Neural cell (in vitro differentiated cells): ENCODE data around the gene GRN. TPM values are rescaled to one million over a fixed set of nuclear protein-coding genes. Genes with fewer than 3 reads are reported as not detected.

Experiments
- H2AFZ ChIP-seq: fragments of 200-600, 300-800 bp; sonication (generic), shearing (Covaris generic); 2 replicates; pipeline ENCODE4 v1.6.0; 2014; ENCODE audit warnings: low read depth, mild to moderate bottlenecking, antibody characterized with exemption, low read length, moderate library complexity
- H3F3A ChIP-seq: fragments of 200-600 bp; shearing (Covaris generic); 2 replicates; pipeline ENCODE4 v1.6.1; 2016; ENCODE audit warnings: mild to moderate bottlenecking, moderate library complexity, mixed read lengths, antibody characterized with exemption, low read length; ENCODE audit not compliant: insufficient read depth, poor library complexity, severe bottlenecking
- H3K27ac ChIP-seq: fragments of 200-600, 300-800 bp; sonication (generic), shearing (Covaris generic); 2 replicates; pipeline ENCODE4 v1.5.1; 2014; ENCODE audit warnings: mild to moderate bottlenecking, low read length, moderate library complexity
- H3K27me3 ChIP-seq: fragments of 300-800, 200-600 bp; sonication (generic), shearing (Covaris generic); 2 replicates; pipeline ENCODE4 v1.6.0; 2014; ENCODE audit warnings: mild to moderate bottlenecking, low read depth, low read length, moderate library complexity; ENCODE audit not compliant: insufficient read depth
- H3K36me3 ChIP-seq: fragments of 300-800, 200-600 bp; sonication (generic), shearing (Covaris generic); 2 replicates; pipeline ENCODE4 v1.5.1; 2014; ENCODE audit warnings: mild to moderate bottlenecking, antibody characterized with exemption, low read length, moderate library complexity; ENCODE audit not compliant: insufficient read depth
- H3K4me2 ChIP-seq: fragments of 300-800, 200-600 bp; sonication (generic), shearing (Covaris generic); 2 replicates; pipeline ENCODE4 v1.6.0; 2014; ENCODE audit warnings: mild to moderate bottlenecking, low read length
- H3K4me3 ChIP-seq: fragments of 300-800, 200-600 bp; sonication (generic), shearing (Covaris generic); 2 replicates; pipeline ENCODE4 v1.5.1; 2014; ENCODE audit warnings: mild to moderate bottlenecking, low read length, moderate library complexity
- H3K79me2 ChIP-seq: fragments of 200-600 bp; shearing (Covaris generic); replicated peaks from 2 replicates; pipeline ENCODE4 v1.6.0; 2014; ENCODE audit warnings: mild to moderate bottlenecking, low read length, moderate library complexity; ENCODE audit not compliant: insufficient read depth
- H3K9ac ChIP-seq: fragments of 300-800, 200-600 bp; sonication (generic), shearing (Covaris generic); 2 replicates; pipeline ENCODE4 v1.6.1; 2016; ENCODE audit warnings: mild to moderate bottlenecking, low read length, mixed read lengths
- H3K9me2 ChIP-seq: fragments of 200-600 bp; shearing (Covaris generic); 2 replicates; pipeline ENCODE4 v1.6.1; 2016; ENCODE audit warnings: mild to moderate bottlenecking, low read length, mixed read lengths; ENCODE audit not compliant: insufficient read depth
- H3K9me3 ChIP-seq: fragments of 200-600, 300-800 bp; sonication (generic), shearing (Covaris generic); 2 replicates; pipeline ENCODE4 v1.6.1; 2016; ENCODE audit warnings: mild to moderate bottlenecking, mixed run types, low read length, moderate library complexity, mixed read lengths
- H4K20me1 ChIP-seq: fragments of 200-600 bp; shearing (Covaris generic); 2 replicates; pipeline ENCODE4 v1.6.1; 2016; ENCODE audit warnings: mild to moderate bottlenecking, mixed run types; ENCODE audit not compliant: insufficient read depth
- EP300 ChIP-seq: fragments of 450-650 bp; conservative IDR thresholded peaks from 2 replicates; pipeline ENCODE4 v1.6.1; 2014; ENCODE audit warnings: antibody characterized with exemption, mild to moderate bottlenecking, moderate library complexity; ENCODE audit not compliant: poor library complexity, severe bottlenecking
- EZH2 ChIP-seq: fragments of 200-600, 300-800 bp; shearing (Covaris generic), sonication (generic); IDR thresholded peaks from 2 replicates; pipeline ENCODE4 v1.6.1; 2014; ENCODE audit warnings: antibody characterized with exemption, low read length, borderline replicate concordance, mild to moderate bottlenecking; ENCODE audit not compliant: insufficient read depth, poor library complexity, severe bottlenecking
- MXI1 ChIP-seq: fragments of 450-650 bp; conservative IDR thresholded peaks from 2 replicates; pipeline ENCODE4 v1.6.1; 2014; ENCODE audit warnings: antibody characterized with exemption, mild to moderate bottlenecking; ENCODE audit not compliant: poor library complexity, severe bottlenecking
- POLR2AphosphoS5 ChIP-seq: IDR thresholded peaks from 2 replicates; pipeline ENCODE4 v1.6.1; 2012
- SMC3 ChIP-seq: fragments of 450-650 bp; conservative IDR thresholded peaks from 2 replicates; pipeline ENCODE4 v1.6.1; 2014; ENCODE audit warnings: antibody characterized with exemption, mild to moderate bottlenecking, moderate library complexity; ENCODE audit not compliant: poor library complexity
- TAF1 ChIP-seq: IDR thresholded peaks from 2 replicates; pipeline ENCODE4 v1.6.1; 2012; ENCODE audit warnings: low read depth
- polyA plus RNA-seq: library from polyadenylated mRNA; depleted of rRNA; stranded (reverse); fragments of >200 nt; gene quantifications from 2 replicates; pipeline ENCODE4 v1.2.3, GENCODE V29; 2014
- TF ChIP-seq, protein P1 (sequence below): IDR thresholded peaks from 2 replicates; pipeline ENCODE4 v1.6.1; 2012; ENCODE audit warnings: borderline replicate concordance

The GRN gene
- polyA plus RNA-seq, 1 donor from 2014 or later: 21.8 TPM

DNA sequence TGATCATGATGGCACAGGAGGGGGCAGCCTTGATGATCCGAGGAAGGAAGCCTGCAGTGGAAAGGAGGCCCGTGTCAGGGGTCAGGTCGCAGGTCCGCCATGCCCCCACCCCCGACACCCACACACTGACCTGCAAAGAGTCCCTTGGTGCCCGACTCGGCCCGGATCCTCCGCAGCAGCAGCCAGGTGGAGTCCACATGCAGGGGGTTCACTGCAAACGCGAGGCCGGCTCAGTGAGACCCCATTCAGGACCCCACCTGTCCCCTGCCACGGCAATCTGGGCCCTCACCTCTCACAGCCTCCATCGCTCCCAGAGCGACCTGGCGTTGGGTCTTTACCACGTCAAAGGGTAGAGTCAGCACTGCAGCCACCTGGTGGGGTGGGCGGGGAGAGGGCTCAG, 25.0 kb upstream of the GRN start:
- peaks cover 5% of the 10 kb centered on the region for H3K79me2 ChIP-seq
- no peak overlapping the region for H2AFZ ChIP-seq
- no peak overlapping the region for H3K4me3 ChIP-seq
- H4K20me1 ChIP-seq: no peaks in the 10 kb centered on the region
- H3K27ac ChIP-seq: no peak overlapping the region
- H3F3A ChIP-seq: no peaks in the 10 kb centered on the region
- H3K4me2 ChIP-seq: no peak overlapping the region
- TF ChIP-seq EP300 (no peak), MXI1 (no peak), EZH2 (no peak), POLR2AphosphoS5 (no peak)
- TF ChIP-seq, protein P1, sequence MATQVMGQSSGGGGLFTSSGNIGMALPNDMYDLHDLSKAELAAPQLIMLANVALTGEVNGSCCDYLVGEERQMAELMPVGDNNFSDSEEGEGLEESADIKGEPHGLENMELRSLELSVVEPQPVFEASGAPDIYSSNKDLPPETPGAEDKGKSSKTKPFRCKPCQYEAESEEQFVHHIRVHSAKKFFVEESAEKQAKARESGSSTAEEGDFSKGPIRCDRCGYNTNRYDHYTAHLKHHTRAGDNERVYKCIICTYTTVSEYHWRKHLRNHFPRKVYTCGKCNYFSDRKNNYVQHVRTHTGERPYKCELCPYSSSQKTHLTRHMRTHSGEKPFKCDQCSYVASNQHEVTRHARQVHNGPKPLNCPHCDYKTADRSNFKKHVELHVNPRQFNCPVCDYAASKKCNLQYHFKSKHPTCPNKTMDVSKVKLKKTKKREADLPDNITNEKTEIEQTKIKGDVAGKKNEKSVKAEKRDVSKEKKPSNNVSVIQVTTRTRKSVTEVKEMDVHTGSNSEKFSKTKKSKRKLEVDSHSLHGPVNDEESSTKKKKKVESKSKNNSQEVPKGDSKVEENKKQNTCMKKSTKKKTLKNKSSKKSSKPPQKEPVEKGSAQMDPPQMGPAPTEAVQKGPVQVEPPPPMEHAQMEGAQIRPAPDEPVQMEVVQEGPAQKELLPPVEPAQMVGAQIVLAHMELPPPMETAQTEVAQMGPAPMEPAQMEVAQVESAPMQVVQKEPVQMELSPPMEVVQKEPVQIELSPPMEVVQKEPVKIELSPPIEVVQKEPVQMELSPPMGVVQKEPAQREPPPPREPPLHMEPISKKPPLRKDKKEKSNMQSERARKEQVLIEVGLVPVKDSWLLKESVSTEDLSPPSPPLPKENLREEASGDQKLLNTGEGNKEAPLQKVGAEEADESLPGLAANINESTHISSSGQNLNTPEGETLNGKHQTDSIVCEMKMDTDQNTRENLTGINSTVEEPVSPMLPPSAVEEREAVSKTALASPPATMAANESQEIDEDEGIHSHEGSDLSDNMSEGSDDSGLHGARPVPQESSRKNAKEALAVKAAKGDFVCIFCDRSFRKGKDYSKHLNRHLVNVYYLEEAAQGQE: no peak
- no peaks in the 10 kb centered on the region for H3K9me2 ChIP-seq
- H3K9ac ChIP-seq: no peak overlapping the region
- H3K27me3 ChIP-seq: peaks cover 13% of the 10 kb centered on the region
- H3K36me3 ChIP-seq: peaks cover 12% of the 10 kb centered on the region
- H3K9me3 ChIP-seq: no peaks in the 10 kb centered on the region

DNA sequence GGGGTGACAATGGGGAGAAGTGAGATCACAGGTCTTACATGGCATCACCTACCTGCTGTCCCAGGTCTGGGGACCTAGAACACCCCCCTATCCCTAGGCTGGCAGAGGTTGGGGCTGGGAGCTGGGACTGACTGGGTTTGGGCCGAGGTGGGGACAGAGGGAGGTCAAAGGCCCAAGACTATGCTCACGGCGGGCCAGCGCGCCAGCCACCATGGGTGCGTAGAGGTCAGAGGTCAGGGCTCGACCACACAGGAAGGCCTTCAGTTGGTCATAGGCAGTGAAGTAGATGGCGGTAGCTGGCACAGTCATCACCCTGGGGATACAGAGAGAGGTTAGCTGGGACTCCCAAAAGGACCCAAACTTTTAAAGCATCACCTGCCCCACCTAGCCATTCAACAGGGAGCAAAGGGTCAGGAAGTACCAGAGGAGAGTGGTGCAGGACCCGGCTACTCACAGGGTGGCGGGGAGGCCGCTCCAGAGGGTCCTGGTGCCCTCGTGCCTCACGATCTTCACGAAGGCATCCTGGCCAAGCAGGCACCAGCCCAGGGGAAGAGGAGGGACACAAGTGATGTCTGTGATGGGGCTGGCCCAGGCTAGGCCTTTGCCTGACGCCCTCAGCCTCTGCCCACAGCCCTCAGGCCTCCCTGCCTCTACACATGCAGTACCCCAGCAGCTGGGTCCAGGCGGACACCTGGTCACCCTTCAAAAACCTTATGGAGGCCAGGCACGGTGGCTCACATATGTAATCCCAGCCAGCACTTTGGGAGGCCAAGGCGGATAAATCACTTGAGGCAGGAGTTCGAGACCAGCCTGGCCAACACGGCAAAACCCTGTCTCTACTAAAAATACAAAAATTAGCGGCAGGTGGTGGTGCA, 23.6 kb upstream of the GRN start:
- Histone ChIP-seq H3K9me2 (no peaks in the 10 kb centered on the region), H3K27ac (no peak overlapping the region), H3K4me3 (no peak overlapping the region), H4K20me1 (no peaks in the 10 kb centered on the region), H3K79me2 (peaks cover 5% of the 10 kb centered on the region), H3K4me2 (no peak overlapping the region), H3K27me3 (peaks cover 9% of the 10 kb centered on the region), H3K36me3 (peaks cover 12% of the 10 kb centered on the region), H3F3A (no peaks in the 10 kb centered on the region), H2AFZ (no peak overlapping the region), H3K9ac (no peak overlapping the region), H3K9me3 (no peaks in the 10 kb centered on the region)
- TF ChIP-seq TAF1 (no peak), SMC3 (no peak)

DNA sequence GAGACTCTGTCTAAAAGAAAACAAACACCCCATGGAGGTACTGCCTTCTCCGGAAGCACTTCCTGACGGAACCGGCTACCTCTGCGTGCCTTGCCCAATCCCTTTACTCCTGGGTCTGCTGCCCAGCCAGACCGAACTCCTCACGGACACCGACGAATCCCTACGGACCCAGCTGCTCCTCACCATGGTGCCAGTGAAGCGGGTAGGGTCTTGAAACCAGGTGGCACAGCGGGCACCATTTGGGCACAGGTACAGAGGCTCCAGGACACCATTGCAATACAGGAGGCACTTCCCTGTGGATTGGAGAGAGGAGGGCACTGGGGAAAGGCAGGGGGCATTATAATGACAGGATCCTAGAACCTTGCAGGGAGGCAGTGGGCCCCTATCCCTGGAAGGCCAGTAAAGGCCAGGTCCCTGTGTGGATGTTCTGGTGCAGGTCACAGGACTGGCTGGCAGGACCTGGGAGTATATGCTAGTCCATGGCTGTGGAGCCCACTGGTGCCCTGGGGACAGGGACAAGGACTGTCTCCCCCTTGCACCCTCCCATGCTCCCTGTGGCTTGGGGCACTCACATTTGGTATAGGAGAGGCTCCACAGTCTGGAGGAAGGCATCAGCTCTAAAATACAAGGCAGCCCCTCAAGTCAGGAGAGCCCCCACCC, 22.7 kb upstream of the GRN start:
- H3K9me2 ChIP-seq: no peaks in the 10 kb centered on the region
- H3K27me3 ChIP-seq: peaks cover 7% of the 10 kb centered on the region
- no peak overlapping the region for H3K9ac ChIP-seq
- no peak overlapping the region for H3K4me2 ChIP-seq
- no peaks in the 10 kb centered on the region for H4K20me1 ChIP-seq
- no peaks in the 10 kb centered on the region for H3F3A ChIP-seq
- no peak overlapping the region for H3K27ac ChIP-seq
- H2AFZ ChIP-seq: no peak overlapping the region
- H3K36me3 ChIP-seq: peaks cover 9% of the 10 kb centered on the region
- H3K9me3 ChIP-seq: no peaks in the 10 kb centered on the region
- H3K4me3 ChIP-seq: no peak overlapping the region
- TF ChIP-seq MXI1: no peak
- TF ChIP-seq EP300: no peak
- TF ChIP-seq, protein P1: no peak
- TF ChIP-seq POLR2AphosphoS5: no peak
- TF ChIP-seq TAF1: no peak
- peaks cover 5% of the 10 kb centered on the region for H3K79me2 ChIP-seq
